K562 (cell line): ENCODE results near the gene OLR1. TPM values are rescaled to one million over a fixed set of nuclear protein-coding genes. Genes with fewer than 3 reads are reported as not detected.

Source experiments
- BMI1 ChIP-seq: fragments of 150-350 bp; IDR thresholded peaks from 2 replicates; pipeline ENCODE4 v1.6.1; 2014; ENCODE audit warnings: low read length
- C11orf30 ChIP-seq: fragments of 450-650 bp; IDR thresholded peaks from 2 replicates; pipeline ENCODE4 v1.6.1; 2016; ENCODE audit warnings: low read depth, mild to moderate bottlenecking
- CHCHD3 ChIP-seq: fragments of 250-450 bp; sonication (Bioruptor Pico); IDR thresholded peaks from 2 replicates; pipeline ENCODE4 v2.1.2; 2022; ENCODE audit warnings: mild to moderate bottlenecking
- ESRRB ChIP-seq: fragments of 250-450 bp; sonication (Bioruptor Pico); IDR thresholded peaks from 2 replicates; pipeline ENCODE4 v1.5.0; 2020; ENCODE audit warnings: mild to moderate bottlenecking, moderate library complexity, borderline replicate concordance
- GABPB1 ChIP-seq: sonication (generic); formaldehyde crosslinking; IDR thresholded peaks from 2 replicates; pipeline ENCODE4 v1.8.0; 2022; ENCODE audit warnings: mild to moderate bottlenecking, missing genetic modification reagents
- GTF2B ChIP-seq: IDR thresholded peaks from 2 replicates; pipeline ENCODE4 v1.6.1; 2011; ENCODE audit not compliant: insufficient read length; ENCODE audit errors: extremely low read depth
- HMG20B ChIP-seq: fragments of 250-450 bp; sonication (Bioruptor Pico); IDR thresholded peaks from 2 replicates; pipeline ENCODE4 v1.5.0; 2021; ENCODE audit warnings: mild to moderate bottlenecking
- JUN ChIP-seq, 2 experiments: sonication (generic) in 1 of 2; formaldehyde crosslinking in 1 of 2; IDR thresholded peaks; 2 replicates each; pipeline versions ENCODE4 v1.6.1 to v1.8.0; 2012 to 2022; ENCODE audit warnings: borderline replicate concordance in 2 of 2, mild to moderate bottlenecking in 2 of 2, improper control_type of control experiment in 1 of 2, low read depth in 1 of 2, low read length in 1 of 2, missing genetic modification reagents in 1 of 2
- JUND ChIP-seq, 2 experiments: IDR thresholded peaks; 2 replicates in 1 of 2; 3 replicates in 1 of 2; pipeline ENCODE4 v1.6.1; 2011; ENCODE audit warnings: borderline replicate concordance in 2 of 2, low read depth in 2 of 2, low read length in 2 of 2, improper control_type of control experiment in 1 of 2, missing biosample characterization in 1 of 2, missing genetic modification characterization in 1 of 2, missing genetic modification reagents in 1 of 2
- LARP7 ChIP-seq: fragments of 450-650 bp; IDR thresholded peaks from 2 replicates; pipeline ENCODE4 v1.6.1; 2016
- LCOR ChIP-seq: sonication (generic); formaldehyde crosslinking; IDR thresholded peaks from 2 replicates; pipeline ENCODE4 v1.8.0; 2022; ENCODE audit warnings: mild to moderate bottlenecking, missing genetic modification reagents
- NR1H2 ChIP-seq: sonication (generic); formaldehyde crosslinking; IDR thresholded peaks from 2 replicates; pipeline ENCODE4 v1.4.0; 2020; ENCODE audit warnings: mild to moderate bottlenecking, missing genetic modification reagents
- PTBP1 ChIP-seq: fragments of 200-400 bp; formaldehyde crosslinking; IDR thresholded peaks from 2 replicates; pipeline ENCODE4 v1.6.1; 2017; ENCODE audit warnings: low read depth, low read length
- RBM25 ChIP-seq: fragments of 200-400 bp; formaldehyde crosslinking; IDR thresholded peaks from 2 replicates; pipeline ENCODE4 v1.6.1; 2018; ENCODE audit warnings: low read length, low read depth, moderate library complexity; ENCODE audit not compliant: severe bottlenecking
- SOX6 ChIP-seq: fragments of 450-650 bp; IDR thresholded peaks from 2 replicates; pipeline ENCODE4 v1.6.1; 2014; ENCODE audit warnings: mild to moderate bottlenecking
- SP1 ChIP-seq: sonication (generic); formaldehyde crosslinking; IDR thresholded peaks from 2 replicates; pipeline ENCODE4 v1.8.1; 2022; ENCODE audit warnings: mild to moderate bottlenecking, missing genetic modification reagents
- SUPT5H ChIP-seq: fragments of 450-650 bp; IDR thresholded peaks from 2 replicates; pipeline ENCODE4 v1.6.1; 2016
- TARDBP ChIP-seq: fragments of 450-650 bp; IDR thresholded peaks from 2 replicates; pipeline ENCODE4 v1.6.1; 2016
- ZBTB1 ChIP-seq: sonication (generic); formaldehyde crosslinking; IDR thresholded peaks from 2 replicates; pipeline ENCODE4 v1.8.1; 2023; ENCODE audit warnings: missing genetic modification reagents, low read depth, mild to moderate bottlenecking, borderline replicate concordance
- ZC3H11A ChIP-seq: IDR thresholded peaks from 2 replicates; pipeline ENCODE4 v1.6.1; 2012; ENCODE audit warnings: low read depth, low read length, improper control_type of control experiment
- ZC3H8 ChIP-seq: fragments of 450-650 bp; IDR thresholded peaks from 2 replicates; pipeline ENCODE4 v1.6.1; 2017
- ZNF134 ChIP-seq: fragments of 250-450 bp; sonication (Bioruptor Pico); conservative IDR thresholded peaks from 2 replicates; pipeline ENCODE4 v1.4.0; 2020
- ZNF717 ChIP-seq: fragments of 250-450 bp; sonication (Bioruptor Pico); IDR thresholded peaks from 2 replicates; pipeline ENCODE4 v1.5.0; 2021
- ZNF75A ChIP-seq: fragments of 450-650 bp; formaldehyde crosslinking; IDR thresholded peaks from 2 replicates; pipeline ENCODE4 v1.4.0; 2020; ENCODE audit warnings: mild to moderate bottlenecking
- polyA plus RNA-seq, 8 experiments: library from polyadenylated mRNA; depleted of rRNA in 4 of 8; stranded (reverse) in 5 of 8; unstranded in 3 of 8; fragments of >200 nt; fragmentation: Nextera tagmentation in 2 of 8; fragmentation: Illumina TruSeq in 1 of 8; extraction: Ambion mirVana in 2 of 8; extraction: Trizol in 1 of 8; gene quantifications; 2 replicates each; pipeline versions ENCODE4 v1.2.1 to v1.2.3, GENCODE V29; 2011 to 2014; ENCODE audit warnings: inconsistent platforms in 1 of 8, missing spikeins in 1 of 8
- total RNA-seq, 7 experiments: library from RNA; depleted of rRNA in 6 of 7; stranded (reverse); fragments of >200 nt in 6 of 7; fragmentation: Illumina TruSeq in 2 of 7; extraction: Trizol in 2 of 7; gene quantifications; 2 replicates each; pipeline versions ENCODE4 v1.2.1 to v1.2.3, GENCODE V29; 2011 to 2021; ENCODE audit warnings: low replicate concordance in 1 of 7
- TF ChIP-seq, protein P1 (sequence below): IDR thresholded peaks from 2 replicates; pipeline ENCODE4 v1.6.1; 2016; ENCODE audit warnings: missing genetic modification characterization, missing compliant biosample characterization
- TF ChIP-seq, protein P2 (sequence below): sonication (generic); formaldehyde crosslinking; IDR thresholded peaks from 2 replicates; pipeline ENCODE4 v1.8.1; 2023; ENCODE audit warnings: mild to moderate bottlenecking, missing genetic modification reagents, moderate library complexity

OLR1 gene
- total and polyA plus RNA-seq, 9 of the 15 experiments (the other 6 are each of a cell fraction or from before 2014, with no cell fraction given) = not detected

- TF ChIP-seq, protein P1, sequence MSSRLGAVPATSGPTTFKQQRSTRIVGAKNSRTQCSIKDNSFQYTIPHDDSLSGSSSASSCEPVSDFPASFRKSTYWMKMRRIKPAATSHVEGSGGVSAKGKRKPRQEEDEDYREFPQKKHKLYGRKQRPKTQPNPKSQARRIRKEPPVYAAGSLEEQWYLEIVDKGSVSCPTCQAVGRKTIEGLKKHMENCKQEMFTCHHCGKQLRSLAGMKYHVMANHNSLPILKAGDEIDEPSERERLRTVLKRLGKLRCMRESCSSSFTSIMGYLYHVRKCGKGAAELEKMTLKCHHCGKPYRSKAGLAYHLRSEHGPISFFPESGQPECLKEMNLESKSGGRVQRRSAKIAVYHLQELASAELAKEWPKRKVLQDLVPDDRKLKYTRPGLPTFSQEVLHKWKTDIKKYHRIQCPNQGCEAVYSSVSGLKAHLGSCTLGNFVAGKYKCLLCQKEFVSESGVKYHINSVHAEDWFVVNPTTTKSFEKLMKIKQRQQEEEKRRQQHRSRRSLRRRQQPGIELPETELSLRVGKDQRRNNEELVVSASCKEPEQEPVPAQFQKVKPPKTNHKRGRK (tag) = no peak
- TF ChIP-seq PTBP1 = no peak
- TF ChIP-seq GTF2B = no peak
- no peak for TF ChIP-seq NR1H2 (CRISPR knock-in tag)
- TF ChIP-seq JUND (IDR thresholded peaks at IDR 0.05; ENCODE audit: borderline replicate concordance, low read depth, low read length) = peak; percentile 70
- peak; percentile 58; the same call in 1 of the 3 replicates for TF ChIP-seq JUND (tag; IDR thresholded peaks at IDR 0.05; ENCODE audit: borderline replicate concordance, low read depth, low read length)
- TF ChIP-seq GABPB1 (CRISPR knock-in tag) = peak; percentile 18; the same call in 1 of the 2 replicates
- TF ChIP-seq RBM25 = no peak
- TF ChIP-seq ESRRB = no peak
- TF ChIP-seq BMI1 = no peak
- no peak for TF ChIP-seq CHCHD3
- no peak for TF ChIP-seq LARP7
- TF ChIP-seq ZC3H8 = no peak
- TF ChIP-seq ZBTB1 (CRISPR knock-in tag) = no peak
- TF ChIP-seq ZNF75A (CRISPR knock-in tag) = no peak
- TF ChIP-seq, protein P2, sequence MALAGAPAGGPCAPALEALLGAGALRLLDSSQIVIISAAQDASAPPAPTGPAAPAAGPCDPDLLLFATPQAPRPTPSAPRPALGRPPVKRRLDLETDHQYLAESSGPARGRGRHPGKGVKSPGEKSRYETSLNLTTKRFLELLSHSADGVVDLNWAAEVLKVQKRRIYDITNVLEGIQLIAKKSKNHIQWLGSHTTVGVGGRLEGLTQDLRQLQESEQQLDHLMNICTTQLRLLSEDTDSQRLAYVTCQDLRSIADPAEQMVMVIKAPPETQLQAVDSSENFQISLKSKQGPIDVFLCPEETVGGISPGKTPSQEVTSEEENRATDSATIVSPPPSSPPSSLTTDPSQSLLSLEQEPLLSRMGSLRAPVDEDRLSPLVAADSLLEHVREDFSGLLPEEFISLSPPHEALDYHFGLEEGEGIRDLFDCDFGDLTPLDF = no peak
- peak; percentile 86 for TF ChIP-seq C11orf30
- no peak for TF ChIP-seq ZC3H11A
- TF ChIP-seq HMG20B (CRISPR knock-in tag) = no peak
- TF ChIP-seq ZNF134 (CRISPR knock-in tag) = no peak
- TF ChIP-seq SOX6 = peak; percentile 56
- peak; percentile 65; the same call in 1 of the 2 replicates for TF ChIP-seq LCOR (CRISPR knock-in tag)
- TF ChIP-seq TARDBP = peak; percentile 46; the same call in 1 of the 2 replicates
- peak; percentile 61; the same call in 1 of the 2 replicates for TF ChIP-seq JUN (IDR thresholded peaks at IDR 0.05; ENCODE audit: borderline replicate concordance, low read depth, low read length)
- TF ChIP-seq JUN (CRISPR knock-in tag; IDR thresholded peaks at IDR 0.05; ENCODE audit: borderline replicate concordance) = 0 out of 2 replicates have a peak, but pooled peaks have one; percentile 66
- peak; percentile 70 for TF ChIP-seq SP1 (CRISPR knock-in tag)
- TF ChIP-seq ZNF717 (CRISPR knock-in tag) = no peak
- peak; percentile 32; the same call in 1 of the 2 replicates for TF ChIP-seq SUPT5H
Observed at GRCh38 chr12:10211940-10212738, 40.2 kb upstream of the OLR1 start (continued).
